ENCODE results near the gene TMEM163. TPM values are rescaled to one million over a fixed set of nuclear protein-coding genes. Genes with fewer than 3 reads are reported as not detected.

Gene TMEM163
- total and polyA plus RNA-seq, 2 of the 13 experiments (the other 11 are each of a cell fraction or from before 2014, with no cell fraction given), result 0.05 TPM; not detected in 1

DNA sequence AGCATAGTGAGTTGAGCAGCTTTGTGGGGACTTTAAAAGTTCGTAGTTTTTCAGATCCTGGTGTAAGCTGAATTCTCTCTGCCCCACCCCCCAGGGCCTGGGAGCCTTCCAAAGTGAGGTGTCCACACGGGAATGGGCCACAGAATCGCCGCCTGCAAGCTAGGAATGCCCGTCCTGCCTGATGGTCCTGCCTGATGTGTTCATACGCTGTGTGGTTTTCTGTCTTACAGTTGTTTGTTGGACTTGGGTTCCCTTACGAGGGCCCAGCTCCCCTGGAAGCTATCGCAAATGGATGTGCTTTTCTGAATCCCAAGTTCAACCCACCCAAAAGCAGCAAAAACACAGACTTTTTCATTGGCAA is 306.2 kb downstream of the TMEM163 start (continued):
- TF ChIP-seq ZBTB8A (CRISPR knock-in tag; IDR thresholded peaks at IDR 0.05; ENCODE audit: borderline replicate concordance, low read depth) (no peak), ZBTB1 (CRISPR knock-in tag; IDR thresholded peaks at IDR 0.05; ENCODE audit: borderline replicate concordance) (no peak), ZNF629 (CRISPR knock-in tag; conservative IDR thresholded peaks at IDR 0.05) (no peak), CBX5 (CRISPR knock-in tag; IDR thresholded peaks at IDR 0.05; ENCODE audit: borderline replicate concordance) (no peak), BRD4 (CRISPR knock-in tag; IDR thresholded peaks at IDR 0.05) (0 out of 2 replicates have a peak, but pooled peaks have one; percentile 59), PAX8 (CRISPR knock-in tag; IDR thresholded peaks at IDR 0.05; ENCODE audit: borderline replicate concordance) (no peak), RBM22 (optimal IDR thresholded peaks at IDR 0.05; ENCODE audit: low read length) (peak; percentile 51), ZNF605 (CRISPR knock-in tag; IDR thresholded peaks at IDR 0.05) (0 out of 2 replicates have a peak, but pooled peaks have one; percentile 3), TBP (CRISPR knock-in tag; IDR thresholded peaks at IDR 0.05) (no peak), AGO1 (IDR thresholded peaks at IDR 0.05; ENCODE audit: low read depth, low read length, poor library complexity, severe bottlenecking) (no peak), RARG (CRISPR knock-in tag; IDR thresholded peaks at IDR 0.05; ENCODE audit: low read depth) (no peak), ARNT (IDR thresholded peaks at IDR 0.05) (no peak), ZNF335 (CRISPR knock-in tag; IDR thresholded peaks at IDR 0.05) (no peak), MIER2 (CRISPR knock-in tag; IDR thresholded peaks at IDR 0.05) (no peak), ZNF256 (CRISPR knock-in tag; conservative IDR thresholded peaks at IDR 0.05) (no peak), PPARG (CRISPR knock-in tag; conservative IDR thresholded peaks at IDR 0.05) (no peak), ZNF883 (CRISPR knock-in tag; IDR thresholded peaks at IDR 0.05; ENCODE audit: not compliant biosample characterization) (no peak), GABPA (IDR thresholded peaks at IDR 0.05; ENCODE audit: low read depth, low read length) (no peak), GABPA (CRISPR knock-in tag; IDR thresholded peaks at IDR 0.05; ENCODE audit: low read depth) (no peak), ZNF543 (CRISPR knock-in tag; IDR thresholded peaks at IDR 0.05) (no peak)
- TF ChIP-seq, protein P1, sequence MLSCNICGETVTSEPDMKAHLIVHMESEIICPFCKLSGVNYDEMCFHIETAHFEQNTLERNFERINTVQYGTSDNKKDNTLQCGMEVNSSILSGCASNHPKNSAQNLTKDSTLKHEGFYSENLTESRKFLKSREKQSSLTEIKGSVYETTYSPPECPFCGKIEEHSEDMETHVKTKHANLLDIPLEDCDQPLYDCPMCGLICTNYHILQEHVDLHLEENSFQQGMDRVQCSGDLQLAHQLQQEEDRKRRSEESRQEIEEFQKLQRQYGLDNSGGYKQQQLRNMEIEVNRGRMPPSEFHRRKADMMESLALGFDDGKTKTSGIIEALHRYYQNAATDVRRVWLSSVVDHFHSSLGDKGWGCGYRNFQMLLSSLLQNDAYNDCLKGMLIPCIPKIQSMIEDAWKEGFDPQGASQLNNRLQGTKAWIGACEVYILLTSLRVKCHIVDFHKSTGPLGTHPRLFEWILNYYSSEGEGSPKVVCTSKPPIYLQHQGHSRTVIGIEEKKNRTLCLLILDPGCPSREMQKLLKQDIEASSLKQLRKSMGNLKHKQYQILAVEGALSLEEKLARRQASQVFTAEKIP (CRISPR knock-in tag; IDR thresholded peaks at IDR 0.05; ENCODE audit: borderline replicate concordance), result no peak
- TF ChIP-seq, protein P2, sequence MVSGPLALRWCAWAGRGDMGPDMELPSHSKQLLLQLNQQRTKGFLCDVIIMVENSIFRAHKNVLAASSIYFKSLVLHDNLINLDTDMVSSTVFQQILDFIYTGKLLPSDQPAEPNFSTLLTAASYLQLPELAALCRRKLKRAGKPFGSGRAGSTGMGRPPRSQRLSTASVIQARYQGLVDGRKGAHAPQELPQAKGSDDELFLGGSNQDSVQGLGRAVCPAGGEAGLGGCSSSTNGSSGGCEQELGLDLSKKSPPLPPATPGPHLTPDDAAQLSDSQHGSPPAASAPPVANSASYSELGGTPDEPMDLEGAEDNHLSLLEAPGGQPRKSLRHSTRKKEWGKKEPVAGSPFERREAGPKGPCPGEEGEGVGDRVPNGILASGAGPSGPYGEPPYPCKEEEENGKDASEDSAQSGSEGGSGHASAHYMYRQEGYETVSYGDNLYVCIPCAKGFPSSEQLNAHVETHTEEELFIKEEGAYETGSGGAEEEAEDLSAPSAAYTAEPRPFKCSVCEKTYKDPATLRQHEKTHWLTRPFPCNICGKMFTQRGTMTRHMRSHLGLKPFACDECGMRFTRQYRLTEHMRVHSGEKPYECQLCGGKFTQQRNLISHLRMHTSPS (CRISPR knock-in tag; IDR thresholded peaks at IDR 0.05; ENCODE audit: low read depth), result no peak
- TF ChIP-seq, protein P3, sequence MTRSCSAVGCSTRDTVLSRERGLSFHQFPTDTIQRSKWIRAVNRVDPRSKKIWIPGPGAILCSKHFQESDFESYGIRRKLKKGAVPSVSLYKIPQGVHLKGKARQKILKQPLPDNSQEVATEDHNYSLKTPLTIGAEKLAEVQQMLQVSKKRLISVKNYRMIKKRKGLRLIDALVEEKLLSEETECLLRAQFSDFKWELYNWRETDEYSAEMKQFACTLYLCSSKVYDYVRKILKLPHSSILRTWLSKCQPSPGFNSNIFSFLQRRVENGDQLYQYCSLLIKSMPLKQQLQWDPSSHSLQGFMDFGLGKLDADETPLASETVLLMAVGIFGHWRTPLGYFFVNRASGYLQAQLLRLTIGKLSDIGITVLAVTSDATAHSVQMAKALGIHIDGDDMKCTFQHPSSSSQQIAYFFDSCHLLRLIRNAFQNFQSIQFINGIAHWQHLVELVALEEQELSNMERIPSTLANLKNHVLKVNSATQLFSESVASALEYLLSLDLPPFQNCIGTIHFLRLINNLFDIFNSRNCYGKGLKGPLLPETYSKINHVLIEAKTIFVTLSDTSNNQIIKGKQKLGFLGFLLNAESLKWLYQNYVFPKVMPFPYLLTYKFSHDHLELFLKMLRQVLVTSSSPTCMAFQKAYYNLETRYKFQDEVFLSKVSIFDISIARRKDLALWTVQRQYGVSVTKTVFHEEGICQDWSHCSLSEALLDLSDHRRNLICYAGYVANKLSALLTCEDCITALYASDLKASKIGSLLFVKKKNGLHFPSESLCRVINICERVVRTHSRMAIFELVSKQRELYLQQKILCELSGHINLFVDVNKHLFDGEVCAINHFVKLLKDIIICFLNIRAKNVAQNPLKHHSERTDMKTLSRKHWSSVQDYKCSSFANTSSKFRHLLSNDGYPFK (CRISPR knock-in tag; IDR thresholded peaks at IDR 0.05; ENCODE audit: borderline replicate concordance), result no peak; the same call in 1 of the 2 replicates
- TF ChIP-seq, protein P4, sequence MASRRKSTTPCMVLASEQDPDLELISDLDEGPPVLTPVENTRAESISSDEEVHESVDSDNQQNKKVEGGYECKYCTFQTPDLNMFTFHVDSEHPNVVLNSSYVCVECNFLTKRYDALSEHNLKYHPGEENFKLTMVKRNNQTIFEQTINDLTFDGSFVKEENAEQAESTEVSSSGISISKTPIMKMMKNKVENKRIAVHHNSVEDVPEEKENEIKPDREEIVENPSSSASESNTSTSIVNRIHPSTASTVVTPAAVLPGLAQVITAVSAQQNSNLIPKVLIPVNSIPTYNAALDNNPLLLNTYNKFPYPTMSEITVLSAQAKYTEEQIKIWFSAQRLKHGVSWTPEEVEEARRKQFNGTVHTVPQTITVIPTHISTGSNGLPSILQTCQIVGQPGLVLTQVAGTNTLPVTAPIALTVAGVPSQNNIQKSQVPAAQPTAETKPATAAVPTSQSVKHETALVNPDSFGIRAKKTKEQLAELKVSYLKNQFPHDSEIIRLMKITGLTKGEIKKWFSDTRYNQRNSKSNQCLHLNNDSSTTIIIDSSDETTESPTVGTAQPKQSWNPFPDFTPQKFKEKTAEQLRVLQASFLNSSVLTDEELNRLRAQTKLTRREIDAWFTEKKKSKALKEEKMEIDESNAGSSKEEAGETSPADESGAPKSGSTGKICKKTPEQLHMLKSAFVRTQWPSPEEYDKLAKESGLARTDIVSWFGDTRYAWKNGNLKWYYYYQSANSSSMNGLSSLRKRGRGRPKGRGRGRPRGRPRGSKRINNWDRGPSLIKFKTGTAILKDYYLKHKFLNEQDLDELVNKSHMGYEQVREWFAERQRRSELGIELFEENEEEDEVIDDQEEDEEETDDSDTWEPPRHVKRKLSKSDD (CRISPR knock-in tag; IDR thresholded peaks at IDR 0.05; ENCODE audit: low read depth), result no peak

All from HepG2 (cell line).